ENCODE measurements around the gene SPEF1.
A peak's percentile ranks its signal among the peaks of the same experiment; 100 is the strongest.
"Not testable (repeated sequence)": the region's sequence is repeated elsewhere in the genome, so short reads cannot be mapped to it uniquely, and the experiment has no call there.

Gene SPEF1

DNA sequence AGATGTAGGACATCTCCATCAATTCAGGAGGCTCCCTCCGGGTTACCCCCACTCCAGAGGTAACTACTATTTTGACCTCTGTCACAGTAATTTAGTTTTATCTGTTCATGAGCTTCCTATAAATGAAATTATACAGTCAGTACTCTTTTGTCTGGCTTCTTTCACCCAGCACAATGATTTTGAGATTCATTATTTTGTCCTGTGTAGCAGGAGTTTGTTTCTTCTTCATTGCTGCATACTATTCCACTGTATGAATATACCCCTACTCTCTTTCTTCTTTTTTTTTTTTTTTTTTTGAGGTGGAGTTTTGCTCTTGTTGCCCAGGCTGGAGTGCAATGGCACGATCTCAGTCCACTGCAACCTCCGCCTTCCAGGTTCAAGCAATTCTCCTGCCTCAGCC lies 27.3 kb upstream of the SPEF1 start:
- no peak for DNase-seq

DNA sequence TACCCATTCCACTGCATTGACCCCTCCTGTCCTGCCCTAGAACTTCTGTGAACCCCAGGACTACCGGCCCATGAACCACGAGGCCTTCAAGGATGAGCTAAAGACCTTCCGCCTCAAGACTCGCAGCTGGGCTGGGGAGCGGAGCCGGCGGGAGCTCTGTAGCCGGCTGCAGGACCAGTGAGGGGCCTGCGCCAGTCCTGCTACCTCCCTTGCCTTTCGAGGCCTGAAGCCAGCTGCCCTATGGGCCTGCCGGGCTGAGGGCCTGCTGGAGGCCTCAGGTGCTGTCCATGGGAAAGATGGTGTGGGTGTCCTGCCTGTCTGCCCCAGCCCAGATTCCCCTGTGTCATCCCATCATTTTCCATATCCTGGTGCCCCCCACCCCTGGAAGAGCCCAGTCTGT lies 23.5 kb upstream of the SPEF1 start:
- no peak for DNase-seq

DNA sequence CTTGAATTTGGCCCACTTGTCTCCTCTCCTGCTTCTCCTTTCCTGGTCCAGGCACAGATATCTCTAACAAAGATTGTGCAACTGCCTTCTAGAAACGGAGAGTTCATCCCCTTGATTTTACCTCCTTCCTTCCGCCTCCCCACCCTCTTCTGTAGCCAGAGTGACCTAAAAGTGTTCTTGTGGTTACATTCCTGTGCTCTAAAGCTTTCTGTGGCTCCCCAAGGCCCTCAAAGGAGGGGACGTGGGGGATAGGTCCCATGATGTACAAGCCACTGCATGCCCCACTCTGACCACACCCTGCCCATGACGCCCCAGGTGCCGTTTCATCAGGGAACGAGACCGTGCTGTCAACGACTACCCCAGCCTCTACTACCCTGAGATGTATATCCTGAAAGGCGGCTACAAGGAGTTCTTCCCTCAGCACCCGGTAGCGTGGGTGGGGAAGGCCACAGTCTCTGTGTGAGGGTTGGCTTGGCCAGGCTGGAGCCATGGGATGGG lies 23.1 kb upstream of the SPEF1 start:
- DNase-seq: no peak

DNA sequence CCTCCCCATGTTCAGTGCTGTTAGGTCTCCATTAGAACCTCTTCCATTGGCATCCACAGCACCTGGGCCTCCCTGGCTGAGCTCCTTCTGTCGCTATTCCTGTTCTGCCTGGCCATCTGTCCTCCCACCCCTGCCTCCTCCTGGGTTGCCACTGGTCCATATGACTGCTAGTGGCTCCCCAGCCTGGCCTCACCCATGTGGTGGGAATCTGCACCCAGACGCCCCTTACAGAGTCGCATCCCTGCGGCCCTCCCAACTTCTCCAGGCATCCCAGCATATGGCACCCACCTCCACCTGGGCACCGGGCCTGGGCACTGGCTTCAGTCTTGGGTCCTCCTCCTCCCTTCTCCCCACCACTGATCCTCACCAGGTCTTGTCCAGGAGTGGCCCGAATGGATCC lies 22.6 kb upstream of the SPEF1 start:
- no peak for DNase-seq

DNA sequence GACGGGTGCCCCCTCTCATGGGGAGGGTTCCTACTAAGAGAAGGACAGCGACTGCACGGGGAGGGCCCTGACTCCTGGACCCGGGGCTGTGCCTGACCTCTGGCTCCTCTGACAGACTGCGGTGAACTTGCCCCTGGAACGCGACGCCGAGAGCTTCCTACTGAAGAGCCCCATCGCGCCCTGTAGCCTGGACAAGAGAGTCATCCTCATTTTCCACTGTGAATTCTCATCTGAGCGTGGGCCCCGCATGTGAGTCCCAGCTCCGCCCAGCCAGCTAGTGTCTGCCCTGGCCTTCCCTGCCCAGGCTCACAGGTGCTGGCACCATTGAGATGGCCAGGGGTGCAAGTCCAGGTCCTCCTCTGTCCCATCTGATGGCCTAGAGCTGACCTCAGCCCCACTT lies 22.0 kb upstream of the SPEF1 start:
- no peak for DNase-seq

DNA sequence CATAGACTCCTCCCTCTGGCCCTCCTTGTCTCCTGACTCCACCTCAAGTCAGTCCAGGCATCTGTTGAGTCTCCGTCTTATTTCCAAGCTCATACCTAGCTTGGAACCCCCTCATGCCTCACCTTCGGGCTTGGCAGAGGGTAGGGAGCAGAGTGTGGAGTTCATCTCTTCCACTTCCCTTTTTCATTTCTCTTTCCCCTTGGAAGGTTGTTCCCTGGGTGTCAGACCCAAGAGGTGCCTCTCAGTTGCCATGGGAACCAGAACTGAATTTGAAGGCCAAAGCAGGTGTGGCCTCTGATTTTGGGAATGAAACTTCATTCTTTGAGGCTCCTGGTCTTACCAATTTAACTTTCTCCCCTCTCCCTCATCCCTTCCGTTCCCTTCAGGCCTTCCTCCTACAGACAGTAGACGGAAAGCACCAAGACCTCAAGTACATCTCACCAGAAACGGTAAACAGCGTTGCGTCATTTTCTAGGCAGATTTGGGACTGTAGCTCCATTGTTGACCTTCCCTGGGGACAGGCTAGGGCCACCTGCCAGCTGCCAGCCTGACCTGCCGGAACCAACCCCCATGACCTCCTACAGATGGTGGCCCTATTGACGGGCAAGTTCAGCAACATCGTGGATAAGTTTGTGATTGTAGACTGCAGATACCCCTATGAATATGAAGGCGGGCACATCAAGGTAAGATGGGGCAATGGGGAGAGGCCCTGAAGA lies 21.4 kb upstream of the SPEF1 start:
- no peak for DNase-seq

DNA sequence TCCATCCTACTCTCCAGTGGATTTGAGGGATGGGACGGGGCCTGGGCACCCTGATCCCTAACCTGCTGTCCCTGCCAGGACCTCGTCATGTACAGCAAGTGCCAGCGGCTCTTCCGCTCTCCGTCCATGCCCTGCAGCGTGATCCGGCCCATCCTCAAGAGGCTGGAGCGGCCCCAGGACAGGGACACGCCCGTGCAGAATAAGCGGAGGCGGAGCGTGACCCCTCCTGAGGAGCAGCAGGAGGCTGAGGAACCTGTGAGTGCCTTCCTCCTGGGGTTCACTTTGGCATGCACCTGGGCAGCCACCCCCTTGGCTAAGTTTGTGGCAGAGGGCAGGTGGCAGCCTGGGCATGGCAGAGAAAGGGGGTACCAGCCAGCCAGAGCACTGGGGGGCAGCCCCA lies 20.6 kb upstream of the SPEF1 start:
- no peak for DNase-seq

DNA sequence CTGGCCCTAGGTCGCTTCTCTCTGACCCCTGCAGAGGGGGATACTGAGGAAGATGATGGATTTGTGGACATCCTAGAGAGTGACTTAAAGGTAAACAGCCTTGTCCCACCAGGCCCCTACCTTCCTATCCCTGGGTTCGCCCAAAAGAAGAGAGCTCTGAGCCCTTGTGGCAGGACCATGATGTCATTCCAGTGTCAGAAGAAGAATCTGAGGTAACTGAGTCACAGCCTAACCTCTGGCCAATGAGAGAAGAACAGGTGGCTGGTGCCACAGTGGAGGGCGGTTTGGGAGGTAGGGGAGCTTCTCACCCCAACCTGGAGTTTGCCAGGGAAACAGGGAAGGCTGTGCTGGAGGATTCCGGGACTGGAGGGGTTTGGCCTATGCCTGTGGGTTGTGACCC lies 20.1 kb upstream of the SPEF1 start:
- no peak for DNase-seq

DNA sequence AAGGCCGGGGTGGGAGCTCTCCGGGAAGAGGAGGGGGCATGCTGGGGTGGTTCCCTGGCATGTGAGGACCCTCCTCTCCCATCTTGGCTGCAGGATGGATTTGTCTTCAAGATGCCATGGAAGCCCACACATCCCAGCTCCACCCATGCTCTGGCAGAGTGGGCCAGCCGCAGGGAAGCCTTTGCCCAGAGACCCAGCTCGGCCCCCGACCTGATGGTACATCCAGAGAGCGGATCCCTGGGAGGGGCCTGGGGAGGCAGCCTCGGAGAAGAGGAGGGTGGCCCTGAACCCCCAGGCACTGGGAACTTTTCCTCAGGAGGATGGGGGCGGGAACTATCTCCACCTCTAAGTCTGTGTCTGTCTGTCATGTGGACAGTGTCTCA lies 19.6 kb upstream of the SPEF1 start:
- no peak for DNase-seq

DNA sequence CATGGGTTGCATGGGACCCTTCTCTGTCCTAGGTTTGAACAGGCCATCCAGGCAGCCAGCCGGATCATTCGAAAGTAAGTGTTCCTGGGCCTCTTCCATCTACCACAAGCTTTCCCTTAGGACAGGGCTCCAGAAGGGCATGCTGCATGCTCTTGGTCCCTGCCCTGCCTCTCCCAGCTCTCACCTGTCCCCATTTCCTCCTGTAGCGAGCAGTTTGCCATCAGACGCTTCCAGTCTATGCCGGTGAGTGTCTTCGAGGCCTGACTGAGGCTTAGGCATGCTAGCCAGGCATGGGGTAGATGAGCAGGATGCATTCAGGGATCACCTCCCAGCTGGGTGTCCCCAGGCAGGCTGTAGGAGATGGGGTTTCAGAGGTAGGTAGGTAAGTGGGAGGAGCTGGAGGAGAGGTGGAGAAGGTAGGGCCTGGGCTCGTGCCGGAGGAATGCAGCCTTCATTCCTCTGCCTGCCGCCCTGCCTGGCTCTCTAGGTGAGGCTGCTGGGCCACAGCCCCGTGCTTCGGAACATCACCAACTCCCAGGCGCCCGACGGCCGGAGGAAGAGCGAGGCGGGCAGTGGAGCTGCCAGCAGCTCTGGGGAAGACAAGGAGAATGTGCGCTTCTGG lies 19.1 kb upstream of the SPEF1 start:
- DNase-seq: no peak

DNA sequence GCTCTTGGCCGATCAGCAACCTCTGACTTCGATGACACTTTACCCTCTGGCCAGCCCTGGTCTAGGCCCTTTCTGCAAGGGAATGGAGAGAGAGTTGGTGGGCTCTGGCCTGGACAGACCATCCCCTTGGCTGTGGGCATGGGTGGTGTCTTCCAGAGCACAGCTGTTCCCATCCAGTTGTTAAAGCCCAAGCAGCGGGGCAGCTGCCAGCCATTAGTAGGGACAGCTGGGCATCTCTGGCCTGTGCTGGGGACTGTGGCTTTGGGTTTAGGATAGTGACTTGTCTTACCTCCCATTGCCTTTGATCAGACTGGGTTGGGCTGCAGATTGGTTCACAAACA lies 17.6 kb upstream of the SPEF1 start:
- DNase-seq: no peak

DNA sequence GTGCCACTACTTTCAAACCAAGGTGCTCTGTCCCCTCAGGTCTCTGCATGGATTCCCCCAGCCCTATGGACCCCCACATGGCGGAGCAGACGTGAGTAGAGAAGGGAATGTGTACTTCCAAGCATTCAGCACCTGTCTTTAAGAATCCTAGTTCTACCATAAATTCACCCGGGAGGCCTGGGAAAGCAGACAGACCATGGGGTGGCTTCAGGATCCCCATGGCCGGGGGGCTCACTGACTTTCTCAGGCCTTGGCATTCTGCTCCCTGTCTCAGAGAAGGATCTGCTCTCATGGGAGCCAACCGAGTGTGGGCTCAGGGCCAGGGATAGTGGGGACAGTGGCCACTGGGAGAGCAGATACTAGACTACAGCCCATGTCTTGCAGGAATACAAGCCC lies 17.1 kb upstream of the SPEF1 start:
- DNase-seq: no peak

DNA sequence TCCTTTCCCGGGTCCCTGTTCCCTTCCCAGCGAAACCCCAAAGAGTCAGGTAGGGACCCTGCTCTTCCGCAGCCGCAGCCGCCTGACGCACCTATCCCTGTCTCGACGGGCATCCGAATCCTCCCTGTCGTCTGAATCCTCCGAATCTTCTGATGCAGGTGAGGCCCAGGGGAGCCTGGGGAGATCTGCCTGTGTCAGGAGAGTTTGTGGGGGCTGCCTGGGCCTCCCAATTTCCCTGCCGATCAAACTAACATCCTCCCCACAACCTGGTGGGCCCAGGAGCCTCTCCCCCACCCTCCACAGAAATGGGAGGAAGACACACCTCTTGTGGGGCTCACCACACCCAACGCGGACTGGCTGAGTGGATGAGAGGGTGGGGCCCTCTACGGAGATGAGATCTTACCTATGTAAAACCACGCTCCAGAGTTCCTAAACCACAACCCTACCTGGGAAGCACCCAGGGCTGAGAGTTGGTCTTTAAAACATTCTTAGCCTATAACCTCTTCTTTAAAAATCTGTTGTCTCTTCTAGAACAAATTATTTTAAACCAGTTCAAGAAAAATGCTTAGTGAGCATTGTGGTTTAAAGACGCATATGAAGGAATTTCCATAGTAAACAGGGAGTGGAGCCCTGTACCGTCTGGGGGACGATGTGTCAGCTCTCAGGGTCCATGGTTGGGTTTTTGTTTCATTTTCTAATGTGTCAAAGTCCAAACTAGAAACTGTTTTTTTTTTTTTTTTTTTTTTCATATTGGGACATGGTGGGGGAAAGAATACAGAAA lies 16.5 kb upstream of the SPEF1 start:
- DNase-seq: peak; percentile 70

DNA sequence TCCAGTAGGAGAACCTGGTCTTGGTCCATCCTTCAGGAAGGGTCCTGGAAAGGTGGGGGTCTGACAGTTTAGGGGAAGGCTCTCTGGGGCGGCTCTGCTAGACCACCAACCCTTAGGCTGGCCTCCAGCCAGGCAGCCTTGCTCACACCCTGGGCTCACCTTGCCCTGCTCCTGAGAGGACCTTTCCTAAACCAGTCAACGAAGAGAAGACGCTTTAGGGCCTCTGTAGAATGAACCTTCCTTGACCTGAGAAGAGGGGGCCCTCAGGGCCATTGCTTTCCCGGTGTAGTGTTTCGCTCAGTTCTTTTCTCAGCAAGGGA lies 15.9 kb upstream of the SPEF1 start:
- DNase-seq: no peak

DNA sequence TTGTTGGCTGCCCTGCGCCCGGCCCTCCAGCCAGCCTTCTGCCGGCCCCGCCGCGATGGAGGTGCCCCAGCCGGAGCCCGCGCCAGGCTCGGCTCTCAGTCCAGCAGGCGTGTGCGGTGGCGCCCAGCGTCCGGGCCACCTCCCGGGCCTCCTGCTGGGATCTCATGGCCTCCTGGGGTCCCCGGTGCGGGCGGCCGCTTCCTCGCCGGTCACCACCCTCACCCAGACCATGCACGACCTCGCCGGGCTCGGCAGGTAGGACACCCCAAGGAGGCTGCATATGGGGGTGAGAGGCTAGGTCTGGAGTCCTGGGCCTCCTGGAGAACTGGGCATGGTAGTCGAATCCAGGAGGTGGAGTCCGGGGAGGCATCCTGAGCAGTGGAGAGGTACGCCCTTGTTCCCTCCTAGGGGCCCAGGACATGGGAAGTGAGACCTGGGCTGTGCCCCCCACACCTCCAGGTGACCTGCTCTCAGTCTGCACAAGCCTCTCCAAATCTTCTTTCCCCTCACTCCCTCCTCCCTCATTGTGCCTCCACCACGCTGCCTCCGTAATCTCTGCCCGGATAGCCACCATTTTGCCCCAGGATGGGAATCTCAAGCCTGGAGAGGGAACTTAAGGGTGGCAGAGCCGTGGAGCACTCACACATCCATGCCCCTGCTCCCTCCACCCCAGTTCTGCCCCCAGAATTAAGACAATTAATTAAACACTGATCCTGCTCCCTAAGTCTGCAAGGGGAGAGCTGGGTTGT lies 15.4 kb upstream of the SPEF1 start:
- no peak for DNase-seq

DNA sequence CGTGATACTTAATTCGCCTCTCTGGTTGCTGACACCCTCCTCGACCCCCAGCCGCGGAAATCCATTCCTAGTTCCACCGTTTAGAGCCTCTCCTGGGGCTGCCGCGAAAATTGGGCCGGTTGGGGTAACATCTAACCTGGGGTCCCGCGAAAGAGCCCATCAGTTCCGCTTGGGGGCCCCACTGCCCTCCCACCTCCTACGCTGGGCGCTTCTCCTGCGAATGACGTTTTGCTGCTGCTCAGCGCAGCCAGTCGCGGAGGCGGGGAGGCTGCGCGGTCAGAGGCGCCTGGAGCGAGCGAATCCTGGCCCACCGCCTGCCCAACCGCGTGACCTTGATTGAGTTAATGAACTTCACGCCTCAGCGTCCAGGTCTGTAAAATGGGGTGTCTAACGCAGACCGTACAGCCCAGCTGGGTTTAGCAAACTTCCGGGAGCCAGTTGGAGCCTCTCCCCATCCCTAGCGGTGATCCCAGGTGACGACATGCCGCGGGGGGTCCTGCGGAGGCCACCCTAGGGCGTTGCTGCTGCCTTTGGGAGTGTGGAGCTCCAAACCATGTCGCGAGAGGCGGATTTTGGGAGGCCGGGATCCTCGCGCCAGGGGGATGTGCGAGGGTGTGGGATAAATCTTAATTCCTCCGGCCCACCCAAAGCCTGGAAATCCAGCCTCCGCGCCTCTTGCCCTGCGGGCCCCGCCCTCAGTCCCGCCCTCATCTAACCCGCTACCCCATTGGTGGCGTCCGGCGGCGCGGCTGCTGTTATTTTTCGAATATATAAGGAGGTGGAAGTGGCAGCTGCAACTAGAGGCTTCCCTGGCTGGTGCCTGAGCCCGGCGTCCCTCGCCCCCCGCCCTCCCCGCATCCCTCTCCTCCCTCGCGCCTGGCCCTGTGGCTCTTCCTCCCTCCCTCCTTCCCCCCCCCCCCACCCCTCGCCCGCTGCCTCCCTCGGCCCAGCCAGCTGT lies 14.5 kb upstream of the SPEF1 start, which contains the start of gene CDC25B:
Gene CDC25B, plus strand, starts transcription at position 800 of the 958 bp plus-strand sequence. CDS start 222 bp downstream, outside the sequence.
- DNase-seq: peak; percentile 94

DNA sequence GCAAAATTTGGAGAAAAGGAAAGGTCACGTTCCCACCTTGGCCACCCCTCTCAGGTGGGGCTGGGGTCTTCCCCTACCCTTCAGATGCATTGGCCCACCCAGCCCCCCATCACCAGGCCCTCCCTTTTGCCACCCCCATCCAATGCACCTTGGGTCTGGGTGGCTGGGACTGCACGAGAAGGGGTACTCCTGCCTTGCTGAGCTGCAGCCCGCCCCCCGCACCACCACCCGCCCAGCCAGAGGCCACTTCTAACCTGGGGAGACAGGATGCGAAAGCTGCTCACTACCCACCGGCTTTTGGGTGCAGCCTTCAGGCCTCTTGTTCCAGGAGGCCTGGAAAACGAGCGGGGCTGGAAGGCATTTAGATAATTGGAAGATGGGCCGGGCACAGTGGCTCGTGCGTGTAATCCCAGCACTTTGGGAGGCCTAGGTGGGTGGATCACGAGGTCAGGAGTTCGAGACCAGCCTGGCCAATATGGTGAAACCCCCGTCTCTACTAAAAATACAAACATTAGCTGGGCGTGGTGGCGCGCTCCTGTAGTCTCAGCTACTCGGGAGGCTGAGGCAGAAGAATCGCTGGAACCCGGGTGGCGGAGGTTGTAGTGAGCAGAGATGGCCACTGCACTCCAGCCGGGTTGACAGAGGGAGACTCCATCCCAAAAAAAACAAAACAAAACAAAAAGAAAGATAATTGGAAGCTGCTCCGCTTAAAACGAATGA lies 13.6 kb upstream of the SPEF1 start:
- DNase-seq: no peak

DNA sequence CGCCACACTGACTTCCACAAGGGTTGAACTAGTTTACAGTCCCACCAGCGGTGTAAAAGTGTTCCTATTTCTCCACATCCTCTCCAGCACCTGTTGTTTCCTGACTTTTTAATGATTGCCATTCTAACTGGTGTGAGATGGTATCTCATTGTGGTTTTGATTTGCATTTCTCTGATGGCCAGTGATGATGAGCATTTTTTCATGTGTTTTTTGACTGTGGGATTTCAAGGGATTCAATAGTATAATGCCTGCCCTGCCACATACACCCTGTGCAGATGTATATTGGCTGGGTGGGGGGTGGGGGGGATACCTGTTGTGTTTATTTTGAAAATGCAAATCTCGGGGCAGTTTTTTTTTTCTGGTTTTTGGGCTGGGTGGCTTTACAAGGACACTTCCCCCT lies 12.9 kb upstream of the SPEF1 start:
- not testable (repeated sequence) for DNase-seq

DNA sequence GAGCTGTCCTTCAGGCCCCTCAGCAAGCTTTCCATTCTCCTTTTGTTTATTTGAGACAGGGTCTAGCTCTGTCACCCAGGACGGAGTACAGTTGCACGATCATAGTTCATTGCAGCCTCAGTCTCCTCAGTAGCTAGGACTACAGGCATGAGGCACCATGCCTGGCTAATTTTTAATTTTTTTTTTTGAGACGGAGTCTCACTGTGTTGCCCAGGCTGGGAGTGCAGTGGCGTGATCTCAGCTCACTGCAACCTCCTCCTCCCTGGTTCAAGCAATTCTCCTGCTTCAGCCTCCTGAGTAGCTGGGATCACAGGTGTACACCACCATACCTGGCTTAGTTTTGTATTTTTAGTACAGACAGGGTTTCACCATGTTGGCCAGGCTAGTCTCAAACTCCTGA lies 8.0 kb upstream of the SPEF1 start:
- DNase-seq: not testable (repeated sequence)

DNA sequence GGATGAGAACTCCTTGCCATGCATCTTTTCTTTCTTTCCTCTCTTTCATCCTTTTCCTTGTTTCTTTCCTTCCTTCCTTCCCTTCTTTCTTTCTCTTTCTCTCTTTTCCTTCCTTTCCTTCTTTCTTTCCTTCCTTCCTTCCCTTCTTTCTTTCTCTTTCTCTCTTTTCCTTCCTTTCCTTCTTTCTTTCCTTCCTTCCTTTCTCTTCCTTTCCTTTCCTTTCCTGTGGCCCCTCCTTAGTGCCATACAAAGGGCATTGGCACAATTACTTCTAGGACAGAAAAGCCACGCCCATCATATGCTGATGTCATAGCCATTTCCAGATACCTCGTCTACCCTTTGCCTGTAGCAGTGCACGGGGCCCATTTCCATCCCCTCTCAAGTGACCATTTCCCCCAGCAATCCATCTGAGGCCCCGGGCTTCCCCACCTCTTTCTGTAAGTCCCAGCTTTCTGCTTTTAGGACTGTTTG lies 7.5 kb upstream of the SPEF1 start:
- DNase-seq: no peak

DNA sequence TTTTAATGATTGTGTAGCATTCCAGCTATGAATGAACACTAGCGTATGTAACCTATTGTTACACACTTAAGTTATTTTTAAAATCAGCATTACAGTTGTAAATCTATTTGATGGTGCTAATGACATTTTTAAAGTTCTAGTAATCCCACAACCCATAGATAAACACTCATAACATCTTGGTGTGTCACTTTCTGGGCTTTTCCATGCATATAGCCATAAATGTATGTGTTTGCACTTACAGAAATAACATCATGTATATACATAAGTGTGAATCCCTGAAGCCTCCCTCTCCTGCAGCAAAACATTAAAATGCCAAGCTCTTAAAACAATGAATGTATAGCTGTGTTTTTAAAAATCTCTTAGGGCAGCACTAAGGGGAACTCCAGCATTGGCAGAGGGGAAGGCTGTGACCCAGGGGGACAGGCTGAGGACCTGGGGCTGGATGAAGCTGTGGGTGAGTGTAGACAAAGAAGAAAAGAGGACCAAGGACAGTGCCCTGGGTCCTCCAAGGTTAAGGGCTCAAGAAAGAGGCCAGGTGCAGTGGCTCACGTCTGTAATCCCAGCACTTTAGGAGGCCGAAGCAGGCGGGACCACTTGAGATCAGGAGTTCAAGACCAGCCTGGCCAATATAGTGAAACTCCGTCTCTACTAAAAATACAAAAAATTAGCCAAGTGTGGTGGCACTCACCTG lies 6.2 kb upstream of the SPEF1 start:
- DNase-seq: no peak

All from stimulated activated CD8-positive, alpha-beta memory T cell treated with anti-CD3 and anti-CD28 coated beads, Interleukin-4, amount 100 ng/mL, for 48 hours (primary cell).